ENCODE results near the gene TCF12.

- TF ChIP-seq CTCF (IDR thresholded peaks at IDR 0.05) (peak; percentile 62 to 86 (median 80)), POLR2A (IDR thresholded peaks at IDR 0.05) (no peak)
Measured at GRCh38 chr15:57146506-57147201, 228.2 kb downstream of the TCF12 start.
